PFSK-1 (cell line): ENCODE results near the gene METTL26.

Experiments
- FOXP2 ChIP-seq: optimal IDR thresholded peaks from 2 replicates; pipeline ENCODE3; 2011; ENCODE audit warnings: borderline replicate concordance, control low read depth, inconsistent platforms; ENCODE audit not compliant: insufficient read depth; ENCODE audit errors: extremely low read length, extremely low read depth
- POLR2AphosphoS5 ChIP-seq: IDR thresholded peaks from 2 replicates; pipeline ENCODE4 v1.6.1; 2012; ENCODE audit warnings: low read depth, mild to moderate bottlenecking, control low read depth, low read length, moderate library complexity
- SIN3A ChIP-seq: IDR thresholded peaks from 2 replicates; pipeline ENCODE4 v1.6.1; 2012; ENCODE audit warnings: mild to moderate bottlenecking, low read length, moderate library complexity, borderline replicate concordance; ENCODE audit not compliant: insufficient read depth
- TAF1 ChIP-seq: IDR thresholded peaks from 2 replicates; pipeline ENCODE4 v1.6.1; 2012; ENCODE audit warnings: low read length, control low read depth, borderline replicate concordance; ENCODE audit not compliant: insufficient read depth

DNA sequence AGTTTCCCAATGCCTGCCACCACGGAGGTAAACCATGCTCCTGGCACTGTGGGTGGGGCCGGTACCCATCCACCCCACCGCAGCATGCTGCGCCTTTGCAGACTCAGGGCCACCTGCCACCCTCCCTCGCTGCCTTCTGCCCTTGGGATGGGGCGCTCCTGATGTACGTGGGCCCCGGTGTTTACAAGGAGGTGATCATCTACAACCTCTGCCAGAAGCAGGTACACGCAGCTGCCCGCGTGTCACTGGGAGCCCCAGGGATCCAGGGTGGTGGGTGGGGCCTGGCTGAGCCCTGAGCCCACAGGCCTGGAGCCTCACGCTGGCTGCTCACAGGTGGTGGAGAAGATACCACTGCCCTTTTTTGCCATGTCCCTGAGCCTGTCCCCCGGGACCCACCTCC is 30.5 kb upstream of the METTL26 start:
- TF ChIP-seq TAF1 (no peak), POLR2AphosphoS5 (no peak), SIN3A (no peak), FOXP2 (no peak)
